ENCODE data around the gene MRPL39. TPM values are rescaled to one million over a fixed set of nuclear protein-coding genes. Genes with fewer than 3 reads are reported as not detected.

Gene MRPL39
- total RNA-seq, 1 experiment from 2014 or later = 64.2 TPM

GRCh38 chr21:25569711-25570110, 37.6 kb downstream of the MRPL39 start:
- no peak for DNase-seq (ENCODE audit: extremely low read depth, low read depth)

DNA sequence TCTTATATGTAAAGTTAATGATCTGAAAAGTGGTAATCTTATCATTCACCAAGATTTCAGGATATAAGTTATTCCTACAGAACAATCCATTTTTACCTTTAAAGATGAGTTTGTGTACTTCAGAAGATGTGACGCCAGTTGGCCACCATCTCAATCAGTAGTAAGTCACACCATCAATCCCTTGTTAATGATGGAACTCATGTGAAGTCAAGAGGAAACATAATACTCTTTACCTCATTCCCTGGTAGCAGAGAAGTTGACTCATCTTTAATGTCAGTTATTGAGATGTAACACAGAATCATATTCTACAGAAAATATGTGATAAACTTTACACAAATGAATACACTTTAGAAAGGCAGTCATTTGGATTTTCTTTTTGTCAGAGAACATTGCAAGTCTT, 38.2 kb downstream of the MRPL39 start:
- no peak for DNase-seq (ENCODE audit: extremely low read depth, low read depth)

- DNase-seq (ENCODE audit: extremely low read depth, low read depth) = no peak
These were observed 39.0 kb downstream of the MRPL39 start for GRCh38 chr21:25568246-25568645.

DNA sequence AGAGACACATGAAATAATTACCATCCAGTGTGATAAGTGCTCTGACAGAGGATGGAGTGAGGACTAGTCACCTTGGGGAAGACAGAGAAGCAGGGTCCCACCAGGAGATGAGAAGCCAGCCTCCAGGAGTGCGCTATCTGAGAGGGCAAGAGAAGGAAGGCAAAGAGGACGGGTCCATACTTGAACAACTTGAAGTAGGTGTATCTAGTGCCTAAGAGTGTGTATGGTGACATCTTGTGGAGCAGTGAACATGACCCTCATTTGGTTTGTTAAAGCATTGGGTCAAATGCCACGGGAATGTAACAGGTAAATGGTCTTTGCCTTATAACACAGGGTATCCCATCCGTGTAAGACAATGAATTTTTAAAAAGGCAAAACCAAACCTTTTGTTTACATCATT, 39.8 kb downstream of the MRPL39 start:
- no peak for DNase-seq (ENCODE audit: extremely low read depth, low read depth)

- DNase-seq (ENCODE audit: extremely low read depth, low read depth) = no peak
These were observed 40.6 kb downstream of the MRPL39 start for GRCh38 chr21:25566645-25567044.

DNA sequence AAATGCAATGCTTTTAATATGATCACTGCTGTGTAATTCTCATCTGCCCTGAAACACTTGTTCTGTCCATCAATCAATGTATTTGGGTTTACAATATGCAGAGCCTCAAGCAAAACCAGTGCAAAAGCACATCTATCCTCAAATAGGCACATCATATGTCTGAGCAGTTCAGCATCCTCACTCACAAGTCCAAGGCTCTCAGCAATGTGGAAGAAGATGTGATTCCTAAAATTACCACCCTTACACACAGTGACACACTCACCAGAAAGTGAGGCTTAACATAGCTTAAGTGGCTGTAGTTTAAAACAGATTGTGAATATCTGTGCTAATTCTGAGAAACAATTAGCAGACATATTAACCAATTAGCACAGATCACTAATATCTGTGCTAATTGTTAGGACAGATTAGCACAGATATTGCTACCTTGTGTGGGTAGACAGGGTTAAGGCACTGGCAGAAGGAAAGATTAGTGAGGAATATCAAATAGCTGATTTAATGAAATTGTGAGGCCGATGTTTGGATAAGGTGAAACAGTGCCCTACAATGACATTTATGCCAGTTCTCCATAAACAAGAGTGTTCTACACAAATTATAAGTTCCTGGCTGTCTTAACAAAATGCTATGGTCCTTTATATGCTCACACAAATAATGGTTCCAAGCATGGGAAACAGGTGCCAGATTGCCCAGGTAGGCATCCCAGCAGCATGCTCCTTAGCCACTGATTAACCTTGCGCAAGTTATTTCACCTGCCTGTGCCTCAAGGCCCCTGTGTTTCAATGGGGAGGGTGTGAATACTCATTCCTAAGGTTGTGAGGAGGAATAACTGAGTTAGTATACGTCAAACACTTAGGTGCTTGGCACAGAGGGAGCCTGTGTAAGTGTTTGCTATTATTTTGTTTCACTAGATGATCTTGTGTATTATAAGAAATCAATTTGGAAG, 41.7 kb downstream of the MRPL39 start:
- no peak for DNase-seq (ENCODE audit: extremely low read depth, low read depth)

- DNase-seq (ENCODE audit: extremely low read depth, low read depth) = no peak
These were observed 42.8 kb downstream of the MRPL39 start for GRCh38 chr21:25564349-25564948.

DNA sequence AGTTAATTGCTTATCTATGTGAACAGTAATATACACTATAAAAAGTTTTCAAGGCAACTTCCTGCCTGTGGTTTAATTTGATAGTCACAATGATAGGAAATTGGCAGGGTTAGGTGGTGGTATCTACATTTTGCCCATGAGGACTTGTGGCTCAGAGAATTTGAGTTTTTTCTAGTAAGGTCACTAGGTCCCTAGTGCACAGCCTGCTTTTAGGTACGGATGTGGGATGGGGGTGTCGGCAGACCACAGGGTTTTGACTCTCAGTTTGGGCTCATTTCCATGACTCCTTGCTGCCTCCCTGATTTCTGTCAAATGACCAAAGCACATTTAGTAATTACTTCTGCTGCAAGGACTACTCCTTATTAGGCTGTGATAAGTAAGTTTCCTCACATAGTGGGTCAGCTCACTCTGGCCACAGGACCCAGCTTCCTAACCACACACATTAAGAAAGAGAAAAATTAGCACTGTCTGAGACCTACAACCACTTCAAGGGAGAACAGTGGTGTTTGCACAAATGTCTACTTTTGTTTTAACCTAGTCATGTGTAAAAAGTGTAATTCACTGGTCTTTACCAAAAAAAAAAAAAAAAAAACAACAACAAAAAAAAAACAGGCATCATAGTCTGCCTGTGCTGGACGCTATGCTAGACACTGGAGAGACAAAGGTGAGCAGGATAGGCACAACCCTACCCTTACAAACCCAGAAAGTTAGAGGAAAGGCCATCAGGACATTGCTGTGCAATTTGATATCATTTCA, 43.7 kb downstream of the MRPL39 start:
- DNase-seq (ENCODE audit: extremely low read depth, low read depth) = no peak

DNA sequence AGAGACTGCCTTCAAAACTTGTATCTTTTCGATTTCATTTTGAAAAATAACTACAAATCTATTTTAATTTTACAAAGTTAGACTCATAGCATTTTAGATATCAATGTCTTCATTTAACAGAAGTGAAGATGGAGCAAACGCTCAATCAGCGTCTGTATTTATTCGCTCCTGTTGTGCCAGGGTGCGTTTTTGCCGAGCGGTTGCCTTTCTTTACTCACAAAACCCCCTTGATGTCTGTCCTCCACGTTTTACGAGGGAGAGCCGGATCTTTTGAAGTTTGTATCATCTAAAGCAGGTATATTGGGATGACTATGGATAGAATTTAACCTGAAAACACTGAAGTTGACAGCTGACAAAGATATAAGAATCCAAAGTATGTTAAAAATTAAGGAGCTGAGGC, 44.6 kb downstream of the MRPL39 start:
- no peak for DNase-seq (ENCODE audit: extremely low read depth, low read depth)

DNA sequence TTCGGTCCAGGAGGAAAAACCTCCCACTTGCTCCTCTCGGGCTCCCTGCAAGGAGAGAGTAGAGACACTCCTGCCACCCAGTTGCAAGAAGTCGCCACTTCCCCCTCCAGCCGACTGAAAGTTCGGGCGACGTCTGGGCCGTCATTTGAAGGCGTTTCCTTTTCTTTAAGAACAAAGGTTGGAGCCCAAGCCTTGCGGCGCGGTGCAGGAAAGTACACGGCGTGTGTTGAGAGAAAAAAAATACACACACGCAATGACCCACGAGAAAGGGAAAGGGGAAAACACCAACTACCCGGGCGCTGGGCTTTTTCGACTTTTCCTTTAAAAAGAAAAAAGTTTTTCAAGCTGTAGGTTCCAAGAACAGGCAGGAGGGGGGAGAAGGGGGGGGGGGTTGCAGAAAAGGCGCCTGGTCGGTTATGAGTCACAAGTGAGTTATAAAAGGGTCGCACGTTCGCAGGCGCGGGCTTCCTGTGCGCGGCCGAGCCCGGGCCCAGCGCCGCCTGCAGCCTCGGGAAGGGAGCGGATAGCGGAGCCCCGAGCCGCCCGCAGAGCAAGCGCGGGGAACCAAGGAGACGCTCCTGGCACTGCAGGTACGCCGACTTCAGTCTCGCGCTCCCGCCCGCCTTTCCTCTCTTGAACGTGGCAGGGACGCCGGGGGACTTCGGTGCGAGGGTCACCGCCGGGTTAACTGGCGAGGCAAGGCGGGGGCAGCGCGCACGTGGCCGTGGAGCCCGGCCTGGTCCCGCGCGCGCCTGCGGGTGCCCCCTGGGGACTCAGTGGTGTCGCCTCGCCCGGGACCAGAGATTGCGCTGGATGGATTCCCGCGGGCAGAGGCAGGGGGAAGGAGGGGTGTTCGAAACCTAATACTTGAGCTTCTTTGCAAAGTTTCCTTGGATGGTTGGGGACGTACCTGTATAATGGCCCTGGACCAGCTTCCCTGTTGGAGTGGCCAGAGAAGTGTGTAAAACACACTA, 45.3 kb downstream of the MRPL39 start:
- DNase-seq (ENCODE audit: extremely low read depth, low read depth) = peak; percentile 1

GRCh38 chr21:25560891-25561290, 46.4 kb downstream of the MRPL39 start:
- no peak for DNase-seq (ENCODE audit: extremely low read depth, low read depth)

DNA sequence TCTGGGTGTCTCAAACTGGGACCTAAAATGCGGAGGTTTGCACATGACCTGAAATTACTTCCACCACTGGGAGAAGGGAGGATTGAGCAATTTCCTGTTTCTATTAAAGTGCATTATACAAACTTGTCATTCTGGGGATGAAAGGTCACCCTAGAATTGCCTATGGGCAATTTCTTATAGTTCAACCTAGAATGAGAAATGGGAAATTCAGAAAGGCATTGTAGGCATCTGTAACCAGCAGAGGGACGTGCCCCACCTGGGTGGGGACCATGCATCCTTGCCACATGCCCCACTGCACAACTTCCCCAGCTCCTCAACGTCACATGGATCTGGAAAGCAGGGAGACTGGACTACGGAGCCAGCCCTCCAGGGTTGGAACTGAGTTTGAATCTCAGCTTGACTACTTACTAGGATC, 47.0 kb downstream of the MRPL39 start:
- DNase-seq (ENCODE audit: extremely low read depth, low read depth) = no peak

DNA sequence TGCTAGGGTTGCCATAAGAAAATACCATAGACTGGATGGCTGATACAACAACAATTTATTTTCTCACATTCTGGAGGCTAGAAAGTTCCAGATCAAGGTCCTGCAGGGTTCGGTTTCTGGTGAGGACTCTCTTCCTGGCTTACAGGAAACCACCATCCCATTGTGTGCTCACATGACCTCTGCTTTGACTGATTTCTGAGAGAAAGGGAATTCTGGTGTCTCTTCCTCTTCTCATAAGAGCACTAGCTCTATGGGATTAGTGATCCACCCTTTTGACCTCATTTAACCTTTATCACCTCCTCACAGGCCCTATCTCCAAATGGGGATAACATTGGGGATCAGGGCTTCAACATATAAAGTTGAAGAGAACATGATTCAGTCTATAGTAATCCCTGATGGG, 47.5 kb downstream of the MRPL39 start:
- no peak for DNase-seq (ENCODE audit: extremely low read depth, low read depth)

DNA sequence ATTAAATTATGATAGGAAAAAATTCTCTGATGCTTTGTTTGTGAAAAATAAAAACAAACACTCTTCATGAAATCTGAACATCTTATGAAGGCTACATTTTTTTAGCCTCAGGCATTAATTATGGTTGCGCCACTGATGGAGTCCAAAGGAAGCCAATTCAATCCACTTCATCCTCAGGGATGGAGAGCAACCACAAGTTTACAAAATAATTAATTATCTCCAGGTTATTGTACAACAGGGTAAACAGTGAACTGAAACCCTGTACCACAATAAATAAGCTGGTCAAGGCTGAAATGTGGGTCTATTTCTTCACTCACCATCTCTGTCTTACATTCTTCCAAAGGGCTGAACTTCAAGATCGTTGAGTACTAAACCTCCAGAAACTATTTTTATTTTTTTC, 49.2 kb downstream of the MRPL39 start:
- DNase-seq (ENCODE audit: extremely low read depth, low read depth) = no peak

GRCh38 chr21:25557180-25557579, 50.1 kb downstream of the MRPL39 start:
- DNase-seq (ENCODE audit: extremely low read depth, low read depth) = no peak

GRCh38 chr21:25556091-25556490, 51.2 kb downstream of the MRPL39 start:
- no peak for DNase-seq (ENCODE audit: extremely low read depth, low read depth)

DNA sequence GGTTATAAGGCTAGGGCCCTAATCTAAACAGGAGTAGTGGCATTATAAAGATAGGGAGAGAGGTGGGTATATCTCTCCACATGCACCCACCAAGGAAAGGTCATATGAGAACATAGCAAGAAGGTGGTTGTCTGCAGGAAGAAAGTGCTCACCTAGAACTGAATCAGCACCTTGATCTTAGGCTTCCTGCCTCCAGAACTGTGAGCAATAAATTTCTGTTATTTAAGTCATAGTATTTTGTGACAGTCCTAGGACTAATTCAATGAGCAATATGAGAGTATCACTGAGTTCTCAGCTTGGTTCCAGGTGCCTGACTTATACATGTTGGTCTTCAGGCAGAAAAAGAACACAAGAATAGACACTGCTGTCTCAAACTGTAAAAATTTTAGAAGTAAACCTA, 51.8 kb downstream of the MRPL39 start:
- no peak for DNase-seq (ENCODE audit: extremely low read depth, low read depth)

GRCh38 chr21:25552856-25553255, 54.4 kb downstream of the MRPL39 start:
- DNase-seq (ENCODE audit: extremely low read depth, low read depth) = no peak

DNA sequence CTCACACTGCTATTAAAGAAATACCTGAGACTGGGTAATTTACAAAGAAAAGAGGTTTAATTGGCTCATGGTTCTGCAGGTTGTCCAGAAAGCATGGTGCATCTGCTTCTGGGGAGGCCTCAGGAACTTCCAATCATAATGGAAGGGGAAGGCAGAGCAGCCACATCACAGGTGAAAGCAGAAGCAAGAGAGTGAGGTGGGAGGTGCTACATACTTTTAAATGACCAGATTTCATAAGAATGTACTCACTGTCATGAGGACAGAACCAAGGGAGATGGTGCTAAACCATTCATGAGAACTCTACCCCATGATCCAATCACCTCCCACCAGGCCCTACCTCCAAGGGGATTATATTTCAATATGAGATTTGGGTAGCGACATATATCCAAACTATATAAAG, 55.7 kb downstream of the MRPL39 start:
- DNase-seq (ENCODE audit: extremely low read depth, low read depth) = no peak
